Left lung (tissue), 10 donors: ENCODE data around the gene BASP1. TPM values are rescaled to one million over a fixed set of nuclear protein-coding genes. Genes with fewer than 3 reads are reported as not detected.
"Not testable (repeated sequence)": the region's sequence is repeated elsewhere in the genome, so short reads cannot be mapped to it uniquely, and the experiment has no call there.

ENCODE experiments used
- ATAC-seq: fragments of 200-7000 bp; cut with Tn5 transposase; one replicate; pipeline ENCODE4 v1.9.1; 2020; ENCODE audit warnings: moderate library complexity
- DNase-seq, 4 donors: peaks; one replicate each; pipeline ENCODE4 v3.0.0-alpha.2; 2013 to 2020
- H3K27ac ChIP-seq, 2 donors: fragments of 200-600 bp; sonication (generic) in 1 of 2; one replicate each; pipeline versions ENCODE4 v1.5.0 to v1.8.0; 2020 to 2021
- H3K27me3 ChIP-seq, 2 donors: fragments of 200-600 bp; sonication (generic) in 1 of 2; one replicate each; pipeline versions ENCODE4 v1.5.0 to v1.8.0; 2020 to 2021
- H3K36me3 ChIP-seq, 2 donors: fragments of 200-600 bp; sonication (generic) in 1 of 2; one replicate each; pipeline versions ENCODE4 v1.5.0 to v1.8.0; 2020 to 2021
- H3K4me1 ChIP-seq, 2 donors: fragments of 200-600 bp; one replicate each; pipeline ENCODE4 v1.8.0; 2021
- H3K4me3 ChIP-seq, 2 donors: fragments of 200-600 bp; sonication (generic) in 1 of 2; one replicate each; pipeline versions ENCODE4 v1.5.0 to v1.8.0; 2020 to 2021; ENCODE audit warnings: mild to moderate bottlenecking in 1 of 2
- H3K9me3 ChIP-seq, 2 donors: fragments of 200-600 bp; sonication (generic) in 1 of 2; one replicate each; pipeline versions ENCODE4 v1.5.0 to v1.8.0; 2020 to 2021
- CTCF ChIP-seq, 2 donors: fragments of 200-600 bp; sonication (generic) in 1 of 2; IDR thresholded peaks; one replicate each; pipeline versions ENCODE4 v1.5.0 to v1.8.0; 2021; ENCODE audit warnings: antibody characterized with exemption in 2 of 2
- intact Hi-C, 2 donors: fragments of 100-400 bp; cut with DNase I; formaldehyde crosslinking; loops; one replicate each; pipeline versions ENCODE4 v1.11.2 to v1.14.2; 2022
- polyA plus RNA-seq, 6 donors: library from polyadenylated mRNA; unstranded; fragments of 120-200 nt; gene quantifications; one replicate each; pipeline ENCODE4 v1.2.1, GENCODE V29; 2013; ENCODE audit not compliant: insufficient read length in 6 of 6
- total RNA-seq, 2 donors: library from RNA; stranded (reverse); fragmentation: NEBNext Ultra II Directional; extraction: Animal tissue kit (Norgen Biotek cat#: 25700); gene quantifications; one replicate each; pipeline ENCODE4 v1.2.1, GENCODE V29; 2021
- donor health status: DM: no; HTN: yes; CAD: no.
- donor health status: DM: no; HTN: no; CAD: no.

BASP1 gene
- total and polyA plus RNA-seq, 8 donors = 22.9 to 63.2 (median 42.8) TPM

- Histone ChIP-seq H3K27me3 (no peaks in the 10 kb centered on the region), H3K4me1 (peaks cover 0 to 47% of the 10 kb centered on the region in 2 donors), H3K4me3 (no peak overlapping the region), H3K36me3 (no peaks in the 10 kb centered on the region), H3K9me3 (no peaks in the 10 kb centered on the region), H3K27ac (peak overlapping the region in 1 of 2 donors; percentile 77)
- intact Hi-C loops = no loop called here
- DNase-seq = no peak
- TF ChIP-seq CTCF (IDR thresholded peaks at IDR 0.05) = no peak
- ATAC-seq = peak; percentile 71
Observed at GRCh38 chr5:17255471-17256021, 38.1 kb downstream of the BASP1 start.

GRCh38 chr5:17256171-17256570 lies 38.7 kb downstream of the BASP1 start:
- Histone ChIP-seq H3K27me3 (no peaks in the 10 kb centered on the region), H3K4me3 (no peak overlapping the region), H3K27ac (peak overlapping the region in 1 of 2 donors; percentile 77), H3K9me3 (no peaks in the 10 kb centered on the region), H3K4me1 (peaks cover 0 to 51% of the 10 kb centered on the region in 2 donors), H3K36me3 (no peaks in the 10 kb centered on the region)
- no peak for TF ChIP-seq CTCF (IDR thresholded peaks at IDR 0.05)
- intact Hi-C loops = no loop called here
- ATAC-seq = no peak
- DNase-seq = no peak

GRCh38 chr5:17256839-17257238 lies 39.4 kb downstream of the BASP1 start:
- ATAC-seq (no peak), DNase-seq (no peak)
- H3K27ac ChIP-seq = peak overlapping the region in 1 of 2 donors; percentile 77
- intact Hi-C loops = no loop called here
- H3K27me3 ChIP-seq = no peaks in the 10 kb centered on the region
- peaks cover 0 to 48% of the 10 kb centered on the region in 2 donors for H3K4me1 ChIP-seq
- H3K9me3 ChIP-seq = no peaks in the 10 kb centered on the region
- no peak for TF ChIP-seq CTCF (IDR thresholded peaks at IDR 0.05)
- no peaks in the 10 kb centered on the region for H3K36me3 ChIP-seq
- H3K4me3 ChIP-seq = no peak overlapping the region

GRCh38 chr5:17257705-17258273 lies 40.4 kb downstream of the BASP1 start:
- DNase-seq (no peak), ATAC-seq (no peak)
- Histone ChIP-seq H3K4me3 (no peak overlapping the region), H3K27me3 (no peaks in the 10 kb centered on the region), H3K36me3 (no peaks in the 10 kb centered on the region), H3K4me1 (peaks cover 0 to 39% of the 10 kb centered on the region in 2 donors), H3K9me3 (no peaks in the 10 kb centered on the region), H3K27ac (peak overlapping the region in 1 of 2 donors; percentile 77)
- intact Hi-C loops = no loop called here
- TF ChIP-seq CTCF (IDR thresholded peaks at IDR 0.05) = no peak

- Histone ChIP-seq H3K27ac (peak overlapping the region in 1 of 2 donors; percentile 77), H3K36me3 (no peaks in the 10 kb centered on the region), H3K27me3 (no peaks in the 10 kb centered on the region), H3K9me3 (no peaks in the 10 kb centered on the region), H3K4me1 (peaks cover 0 to 36% of the 10 kb centered on the region in 2 donors), H3K4me3 (no peak overlapping the region)
- ATAC-seq (no peak), DNase-seq (no peak)
- no peak for TF ChIP-seq CTCF (IDR thresholded peaks at IDR 0.05)
- intact Hi-C loops = no loop called here
Observed at GRCh38 chr5:17258431-17258830, 41.0 kb downstream of the BASP1 start.

- ATAC-seq, DNase-seq, H3K27ac ChIP-seq, H3K36me3 ChIP-seq, H3K27me3 ChIP-seq, H3K9me3 ChIP-seq, H3K4me3 ChIP-seq, intact Hi-C loops: not testable (repeated sequence)
- H3K4me1 ChIP-seq = peaks cover 0 to 36% of the 10 kb centered on the region in 2 donors
Observed at GRCh38 chr5:17259012-17259411, 41.6 kb downstream of the BASP1 start.
